Inflammatory macrophage treated with lipopolysaccharide for 1 hour (primary cell): ENCODE measurements around the gene CCNF.
"Not testable (repeated sequence)": the region's sequence is repeated elsewhere in the genome, so short reads cannot be mapped to it uniquely, and the experiment has no call there.

ENCODE experiments used
- DNase-seq, 2 donors: peaks; one replicate each; pipeline ENCODE4 v3.0.0-alpha.2; 2020 to 2022

Gene CCNF

DNA sequence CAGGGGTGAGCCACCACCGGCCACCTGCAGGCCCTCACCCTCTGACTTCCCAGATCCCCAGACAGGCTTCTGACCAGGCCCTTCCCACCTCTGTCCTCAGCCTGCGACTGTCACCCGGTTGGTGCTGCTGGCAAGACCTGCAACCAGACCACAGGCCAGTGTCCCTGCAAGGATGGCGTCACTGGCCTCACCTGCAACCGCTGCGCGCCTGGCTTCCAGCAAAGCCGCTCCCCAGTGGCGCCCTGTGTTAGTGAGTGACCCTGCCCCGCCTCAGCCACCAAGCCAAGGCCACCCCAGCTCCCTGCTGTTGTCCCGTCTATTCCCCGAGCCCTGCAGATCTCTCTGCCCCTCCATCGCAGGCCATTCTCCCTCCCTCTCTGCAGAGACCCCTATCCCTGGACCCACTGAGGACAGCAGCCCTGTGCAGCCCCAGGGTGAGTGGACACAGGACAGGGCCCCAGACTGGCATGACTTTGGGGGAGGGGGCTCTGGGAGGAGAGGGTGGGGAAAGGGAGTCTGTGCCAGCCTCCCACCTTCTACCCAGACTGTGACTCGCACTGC is 43.7 kb downstream of the CCNF start:
- DNase-seq: no peak

DNA sequence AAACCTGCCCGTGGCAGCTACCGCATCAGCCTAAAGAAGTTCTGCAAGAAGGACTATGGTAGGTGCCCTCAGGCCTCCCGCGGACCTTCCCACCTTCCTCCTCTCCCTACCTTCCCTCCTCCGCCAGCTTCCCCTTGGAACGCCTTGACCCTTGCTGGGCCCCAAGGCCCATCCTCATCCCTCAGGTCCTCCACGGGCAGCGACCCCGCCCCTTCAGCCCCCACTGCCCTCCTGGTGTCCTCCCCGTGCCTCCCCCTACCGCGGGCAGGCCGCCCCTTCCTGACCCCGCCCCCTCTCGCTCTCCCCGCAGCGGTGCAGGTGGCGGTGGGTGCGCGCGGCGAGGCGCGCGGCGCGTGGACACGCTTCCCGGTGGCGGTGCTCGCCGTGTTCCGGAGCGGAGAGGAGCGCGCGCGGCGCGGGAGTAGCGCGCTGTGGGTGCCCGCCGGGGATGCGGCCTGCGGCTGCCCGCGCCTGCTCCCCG is 44.2 kb downstream of the CCNF start:
- DNase-seq: no peak

DNA sequence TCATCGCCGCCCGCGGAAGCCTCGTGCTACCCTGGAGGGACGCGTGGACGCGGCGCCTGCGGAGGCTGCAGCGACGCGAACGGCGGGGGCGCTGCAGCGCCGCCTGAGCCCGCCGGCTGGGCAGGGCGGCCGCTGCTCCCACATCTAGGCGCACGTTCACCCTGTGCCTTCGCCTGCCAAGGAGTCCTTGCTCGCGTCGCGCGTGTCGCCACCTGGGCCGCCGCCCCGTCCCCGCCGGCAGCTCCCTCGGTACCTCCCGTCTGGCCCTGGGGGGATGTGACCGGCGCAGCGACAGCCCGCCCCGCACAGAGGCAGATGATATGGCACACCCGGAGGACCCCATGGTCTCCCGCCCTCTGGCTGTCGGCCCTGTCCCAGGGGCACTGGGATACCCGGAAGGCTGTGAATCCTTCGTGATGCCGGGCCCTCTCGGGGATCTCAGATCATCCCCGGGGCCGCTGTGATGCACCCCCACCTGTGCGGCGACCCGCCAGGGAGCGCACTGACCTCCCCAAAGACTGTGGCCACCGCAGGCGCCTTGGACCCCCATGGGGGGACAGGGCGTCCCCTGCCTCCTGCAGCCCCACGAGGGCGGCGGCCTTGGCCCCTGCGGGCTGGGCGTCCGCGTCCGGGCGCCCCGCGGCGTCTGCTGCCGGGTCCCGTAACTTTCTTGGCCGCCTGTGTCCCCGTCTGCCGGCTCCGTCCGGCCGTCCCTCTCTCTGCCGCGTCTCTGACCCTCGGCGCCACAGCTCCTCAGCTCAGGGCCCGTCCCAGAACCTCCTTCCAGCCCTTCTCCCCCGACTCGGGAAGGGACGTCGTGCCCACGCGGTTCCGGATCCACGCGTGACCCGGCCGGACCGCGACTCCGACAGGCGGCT is 45.0 kb downstream of the CCNF start:
- DNase-seq: peak in 1 of 2 donors; percentile 40

DNA sequence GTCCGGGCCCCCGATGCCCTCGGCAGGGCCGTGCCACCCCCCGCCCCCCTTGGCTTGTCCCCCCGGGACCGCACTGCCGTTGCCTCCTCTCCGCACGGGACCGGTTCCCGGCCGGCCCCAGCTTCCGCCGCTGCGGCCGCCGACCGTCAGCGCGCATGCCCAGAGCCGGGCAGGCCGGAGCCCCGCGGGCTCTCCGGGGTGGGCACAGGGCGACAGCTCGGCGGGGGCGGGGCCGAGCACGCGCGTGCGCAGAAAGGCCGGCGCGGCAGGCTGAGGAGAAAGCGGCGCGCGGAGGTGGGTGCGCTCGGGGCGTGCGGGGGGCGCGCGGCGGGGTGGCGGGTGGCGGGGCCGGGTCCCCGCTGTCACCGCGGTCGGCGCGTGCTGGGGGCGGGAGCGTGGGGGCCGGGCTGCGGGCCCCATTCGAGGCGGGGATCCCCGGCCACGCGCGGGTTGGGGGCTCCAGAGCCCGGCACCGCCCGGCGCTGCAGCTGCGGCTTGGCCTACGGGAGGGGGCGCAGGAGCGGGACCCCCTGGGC is 45.7 kb downstream of the CCNF start, which contains the start of gene TBC1D24:
TSS of gene TBC1D24 (plus strand) at position 251 of the 536 bp plus-strand sequence. CDS start 21,022 bp downstream, outside the sequence.
- DNase-seq: peak; percentile 75 to 88

DNA sequence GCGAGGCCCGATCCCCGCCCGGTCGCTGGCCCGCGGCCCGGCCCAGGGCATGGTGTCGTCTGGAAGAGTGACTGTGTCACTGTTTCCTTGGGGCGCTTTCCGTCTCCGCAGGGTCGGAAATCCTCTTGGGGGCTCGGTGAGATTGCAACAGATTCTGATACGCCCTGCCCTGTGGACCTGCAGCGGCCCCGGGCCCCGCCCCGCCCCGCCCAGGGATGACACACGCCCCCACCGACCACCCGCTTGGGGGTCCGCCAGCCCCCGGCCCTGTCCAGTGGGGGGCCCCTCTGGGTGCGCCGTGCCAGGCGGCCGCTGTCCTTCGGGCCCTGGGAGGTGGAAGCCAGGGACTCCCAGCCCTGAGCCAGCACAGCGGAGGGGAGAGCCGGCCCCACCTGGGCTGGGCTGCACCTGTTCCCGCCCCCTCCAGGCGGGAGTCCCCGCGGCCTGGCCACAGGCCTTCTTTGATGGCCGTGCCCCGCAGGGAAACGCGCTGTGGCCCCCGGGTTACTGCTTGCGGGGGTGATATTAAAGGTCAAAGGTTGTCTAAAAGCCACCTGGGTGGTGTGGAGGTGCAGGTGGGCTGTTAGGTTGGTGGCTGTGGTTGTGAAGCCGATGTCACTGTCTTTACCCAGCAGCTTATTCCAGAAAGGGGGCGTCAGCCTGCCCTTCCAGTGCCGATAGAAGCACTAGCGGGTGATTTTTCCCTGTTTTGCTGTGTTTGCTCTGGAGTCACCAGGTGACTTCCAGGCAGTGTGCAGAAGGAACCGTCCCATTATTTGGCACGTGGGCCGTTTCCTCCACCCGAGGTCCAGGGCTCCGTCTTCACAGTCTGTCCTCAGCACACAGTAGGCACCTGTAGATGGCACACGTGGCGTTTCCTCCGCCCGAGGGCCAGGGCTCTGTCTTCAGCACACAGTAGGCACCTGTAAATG is 46.4 kb downstream of the CCNF start:
- DNase-seq: no peak

DNA sequence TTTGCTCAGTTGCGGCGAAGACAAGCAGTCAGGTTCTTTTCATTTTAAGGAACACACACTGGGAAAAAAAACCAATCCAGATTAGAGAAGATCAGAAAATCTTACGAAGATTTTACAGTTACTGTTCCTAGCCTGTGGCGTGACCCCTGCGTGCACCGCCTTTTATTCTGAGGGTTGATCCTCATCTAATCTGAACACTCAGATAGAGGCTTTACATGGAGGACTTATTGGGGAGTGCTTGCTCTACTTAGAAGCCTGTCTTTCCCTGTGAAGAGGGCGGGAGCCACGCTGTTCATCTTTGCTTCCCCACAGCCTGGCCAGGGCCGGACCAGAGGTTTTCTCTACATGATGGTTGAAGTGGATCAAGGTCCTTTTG is 47.1 kb downstream of the CCNF start:
- DNase-seq: no peak

DNA sequence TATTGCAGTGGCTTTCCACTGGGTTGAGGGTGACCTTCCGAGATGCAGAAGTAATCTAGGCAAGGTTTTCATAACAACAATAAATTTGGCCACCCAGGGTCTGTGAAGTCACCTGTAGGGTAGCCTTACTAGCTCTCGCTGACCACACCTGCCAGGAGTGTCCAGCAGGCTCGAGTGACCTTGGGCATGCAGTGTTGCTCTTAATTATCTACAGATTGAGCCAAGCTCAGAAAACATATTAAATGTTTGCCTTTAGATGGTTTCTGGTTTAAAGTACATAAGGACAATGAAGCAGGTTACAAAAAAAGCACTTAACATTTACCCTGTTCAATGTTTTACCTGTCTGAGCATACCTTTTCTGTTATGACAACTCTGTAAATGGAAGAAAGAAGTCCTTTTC is 47.5 kb downstream of the CCNF start:
- DNase-seq: no peak

DNA sequence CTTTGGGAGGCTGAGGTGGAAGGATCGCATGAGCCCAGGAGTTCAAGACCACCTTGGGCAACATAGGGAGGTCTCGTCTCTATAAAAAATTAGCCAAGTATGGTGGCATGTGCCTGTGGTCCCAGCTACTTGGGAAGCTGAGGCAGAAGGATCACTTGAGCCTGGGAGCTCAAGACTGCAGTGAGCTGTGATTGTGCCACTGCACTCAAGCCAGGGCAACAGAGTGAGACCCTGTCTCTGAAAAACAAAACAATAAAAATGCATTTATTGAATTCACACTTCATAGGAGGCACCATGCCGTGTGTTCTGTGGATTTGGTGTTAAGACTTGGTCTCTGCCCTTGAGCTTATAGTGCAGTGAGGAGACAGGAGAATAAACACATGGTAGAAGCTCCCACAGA is 48.1 kb downstream of the CCNF start:
- DNase-seq: no peak

DNA sequence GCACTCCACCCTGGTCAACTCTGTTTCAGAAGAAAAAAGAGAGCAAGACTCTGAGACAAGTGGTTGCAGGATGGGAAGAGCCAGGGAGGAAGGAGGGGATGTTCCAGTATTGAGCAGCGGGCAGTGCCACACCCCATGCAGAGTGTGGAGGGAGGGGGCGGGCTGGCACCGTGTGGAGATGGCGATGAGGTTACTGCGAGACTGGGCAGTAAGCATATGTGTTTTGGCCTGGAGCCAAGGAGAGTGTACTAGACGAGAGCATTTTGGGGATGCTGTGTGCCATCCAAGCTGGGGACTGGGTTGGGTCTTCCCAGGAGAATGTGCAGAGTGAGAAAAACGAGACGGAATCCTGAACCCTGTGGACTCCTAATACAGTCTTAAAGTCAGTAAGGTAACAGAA is 49.0 kb downstream of the CCNF start:
- no peak for DNase-seq

DNA sequence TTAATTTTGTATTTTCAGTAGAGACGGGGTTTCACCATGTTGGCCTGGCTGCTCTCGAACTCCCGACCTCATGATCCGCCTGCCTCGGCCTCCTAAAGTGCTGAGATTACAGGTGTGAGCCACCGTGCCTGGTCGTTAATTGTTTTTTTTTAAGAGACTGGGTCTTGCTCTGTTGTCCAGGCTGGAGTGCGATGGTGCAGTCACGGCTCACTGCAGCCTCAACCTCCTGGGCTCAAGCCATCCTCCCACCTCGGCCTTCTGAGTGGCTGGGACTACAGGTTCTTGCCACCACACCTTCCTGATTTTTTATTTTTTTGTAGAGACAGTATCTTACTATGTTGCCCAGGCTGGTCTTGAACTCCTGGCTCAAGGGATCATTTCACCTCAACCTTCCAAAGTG is 50.7 kb downstream of the CCNF start:
- not testable (repeated sequence) for DNase-seq

DNA sequence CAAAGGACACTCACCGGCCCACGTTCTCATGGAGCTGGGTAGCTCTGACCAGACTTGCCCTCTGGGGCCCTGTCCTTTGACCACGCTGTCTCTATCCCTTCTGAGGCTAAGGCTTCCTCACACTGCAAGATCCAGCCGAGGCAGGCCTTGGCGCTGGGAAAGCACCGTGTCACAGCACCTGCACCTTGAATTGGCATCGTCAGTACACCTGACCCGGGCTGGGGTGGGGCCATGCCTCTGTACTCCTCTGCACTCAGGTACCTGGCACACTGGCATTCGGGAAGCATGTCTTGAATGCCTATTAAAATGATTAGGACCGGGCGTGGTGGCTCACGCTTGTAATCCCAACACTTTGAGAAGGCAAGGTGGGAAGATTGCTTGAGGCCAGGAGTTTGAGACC is 51.7 kb downstream of the CCNF start:
- DNase-seq: no peak

DNA sequence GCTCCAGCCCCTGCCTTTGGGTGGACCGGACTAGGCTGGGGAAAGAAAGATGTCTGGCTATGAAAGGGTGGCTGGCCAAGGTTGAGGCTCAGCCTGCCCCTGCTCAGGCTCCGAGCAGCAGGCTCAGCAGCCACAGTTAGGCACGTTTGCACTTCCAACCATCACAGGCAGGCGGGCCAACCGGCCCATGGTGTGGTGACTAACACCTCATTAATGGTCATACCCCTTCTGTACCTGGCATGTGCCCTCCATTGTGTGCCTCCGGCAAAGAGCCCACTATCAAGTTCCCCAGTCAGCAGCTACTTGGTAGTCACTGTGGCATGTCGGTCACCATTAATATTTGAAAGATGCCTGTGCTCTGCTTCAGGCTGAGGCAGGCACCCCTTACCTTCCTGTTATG is 52.4 kb downstream of the CCNF start:
- DNase-seq: no peak

DNA sequence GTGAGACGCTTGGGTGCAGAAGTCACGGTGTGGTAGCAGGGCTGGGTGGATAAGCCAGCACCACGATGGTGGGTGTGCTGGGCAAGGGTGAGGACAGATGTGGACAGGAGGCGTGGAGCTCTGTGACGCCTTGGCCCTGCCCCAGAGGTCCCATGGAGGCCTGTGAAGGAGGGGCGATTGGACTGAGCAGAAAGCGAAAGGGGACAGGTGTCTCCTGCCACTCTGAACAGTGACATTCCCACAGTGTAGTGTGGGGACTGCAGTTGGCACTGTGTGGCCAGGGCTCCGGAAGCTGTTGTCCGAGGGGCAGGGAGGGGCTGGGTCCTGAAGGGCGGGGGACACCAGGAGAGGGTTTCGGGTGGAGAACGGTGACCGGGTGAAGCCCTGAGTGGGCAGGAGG is 53.0 kb downstream of the CCNF start:
- DNase-seq: no peak

DNA sequence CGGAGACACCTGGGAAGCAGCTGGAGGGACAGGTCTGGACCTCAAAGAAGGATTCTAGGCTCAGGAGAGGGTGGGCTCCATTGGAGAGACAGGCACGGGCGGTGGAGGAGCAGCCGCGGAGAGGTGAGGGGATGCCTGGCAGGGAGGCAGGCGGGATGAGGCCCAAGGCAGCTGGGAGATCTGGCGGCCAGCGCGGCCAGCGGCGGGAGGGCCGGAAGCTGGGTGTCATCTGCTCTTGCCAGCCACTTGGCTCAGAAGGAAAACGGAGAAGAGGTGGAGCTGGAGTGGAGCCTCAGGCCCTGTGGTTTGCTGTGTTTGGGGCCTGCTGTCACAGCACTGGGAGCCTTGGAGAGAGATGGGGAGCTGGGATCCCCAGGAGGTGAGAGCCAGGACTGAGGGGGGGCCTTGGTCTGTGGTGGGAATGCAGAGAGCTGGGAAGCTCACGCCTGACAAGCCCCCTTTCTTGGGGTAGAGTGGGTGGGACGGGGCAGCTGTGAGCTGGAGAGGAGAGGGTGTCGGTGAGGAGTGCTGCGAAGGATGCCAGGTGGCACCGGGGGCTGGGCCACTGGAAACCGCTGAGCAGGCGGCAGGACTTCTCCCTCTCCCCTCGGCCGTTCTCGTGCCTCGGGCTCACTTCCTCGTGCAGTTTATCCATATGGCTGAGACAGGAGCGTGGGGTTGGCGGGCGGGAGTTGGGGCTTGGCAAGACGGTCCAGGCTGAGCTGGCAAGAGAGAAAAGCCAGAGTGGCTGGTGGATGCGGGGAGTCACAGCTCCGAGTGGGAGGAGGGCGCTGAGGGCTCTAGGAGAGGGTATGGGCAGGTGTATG is 53.7 kb downstream of the CCNF start:
- DNase-seq: no peak

DNA sequence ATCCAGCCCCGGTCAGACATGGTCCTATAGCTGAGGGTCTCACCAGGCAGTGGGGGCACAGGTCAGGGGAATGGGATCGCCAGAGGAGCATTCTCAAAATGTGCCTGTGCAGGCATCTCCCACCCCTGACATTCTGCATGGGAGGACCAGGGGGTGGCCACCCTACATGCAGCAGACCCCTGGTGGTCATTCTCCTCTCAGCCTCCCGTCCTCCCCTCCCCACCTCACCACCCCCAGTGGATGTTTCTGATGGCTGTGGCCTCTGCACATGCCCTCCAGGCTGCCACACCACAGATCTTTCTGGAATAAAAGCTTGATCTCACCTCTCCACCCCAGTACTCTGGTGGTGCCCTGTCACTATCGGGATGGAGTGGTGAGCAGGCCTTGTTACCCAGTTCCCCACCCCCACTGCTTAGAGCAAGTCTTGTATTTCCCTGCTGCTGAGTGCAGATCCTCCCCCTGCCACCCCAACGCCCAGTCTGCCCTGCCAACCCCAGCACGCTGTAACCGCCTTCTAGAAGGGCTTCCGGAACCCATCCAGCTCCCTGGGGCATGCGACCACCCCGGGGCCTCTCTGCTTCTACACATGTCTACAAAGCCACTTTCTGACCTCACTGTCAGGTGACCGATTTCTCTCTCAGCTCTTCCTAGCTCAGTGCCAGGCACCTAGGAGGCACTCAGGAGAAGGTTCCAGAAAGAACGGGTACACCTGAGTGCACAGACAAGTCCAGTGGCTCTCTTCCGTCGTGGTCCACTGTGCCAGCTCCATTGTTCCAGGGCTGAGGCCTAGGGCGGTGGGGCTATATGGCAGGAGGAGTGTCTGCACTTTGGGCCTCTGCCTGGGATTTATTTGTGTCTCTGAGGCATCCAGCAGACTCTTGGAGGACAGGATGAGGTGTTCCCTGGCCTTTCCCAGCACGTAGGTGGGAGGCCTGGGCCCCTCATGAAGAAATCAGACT is 55.0 kb downstream of the CCNF start:
- DNase-seq: no peak

DNA sequence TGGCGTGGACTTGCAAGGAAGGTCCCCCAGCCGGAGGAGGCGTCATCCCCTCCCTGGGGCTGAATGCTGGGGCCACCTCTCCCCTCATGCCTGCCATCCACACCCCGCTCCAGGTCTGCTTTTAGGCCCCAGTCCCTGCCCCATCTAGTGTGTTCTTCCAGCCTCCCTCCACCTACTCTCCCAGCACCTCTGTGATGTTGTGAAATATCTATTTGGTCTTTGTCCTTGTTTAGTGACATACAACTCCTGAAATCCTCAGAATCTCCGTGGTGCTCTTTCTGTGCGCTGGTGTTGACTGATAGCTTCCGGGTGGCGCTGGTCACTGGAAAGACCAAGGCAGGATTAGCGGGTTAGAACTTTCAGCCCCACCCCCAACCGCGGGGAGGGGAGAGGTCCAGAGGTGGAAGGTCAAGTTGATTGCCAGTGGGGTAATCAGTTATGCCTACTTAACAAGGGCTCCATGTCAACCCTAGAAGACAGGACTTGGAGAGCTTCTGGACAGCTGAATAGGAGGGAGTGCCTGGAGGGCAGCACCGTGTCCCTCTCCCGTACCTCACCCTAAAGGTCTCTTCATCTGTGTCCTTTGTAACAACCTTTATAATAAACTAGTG is 55.8 kb downstream of the CCNF start:
- no peak for DNase-seq

DNA sequence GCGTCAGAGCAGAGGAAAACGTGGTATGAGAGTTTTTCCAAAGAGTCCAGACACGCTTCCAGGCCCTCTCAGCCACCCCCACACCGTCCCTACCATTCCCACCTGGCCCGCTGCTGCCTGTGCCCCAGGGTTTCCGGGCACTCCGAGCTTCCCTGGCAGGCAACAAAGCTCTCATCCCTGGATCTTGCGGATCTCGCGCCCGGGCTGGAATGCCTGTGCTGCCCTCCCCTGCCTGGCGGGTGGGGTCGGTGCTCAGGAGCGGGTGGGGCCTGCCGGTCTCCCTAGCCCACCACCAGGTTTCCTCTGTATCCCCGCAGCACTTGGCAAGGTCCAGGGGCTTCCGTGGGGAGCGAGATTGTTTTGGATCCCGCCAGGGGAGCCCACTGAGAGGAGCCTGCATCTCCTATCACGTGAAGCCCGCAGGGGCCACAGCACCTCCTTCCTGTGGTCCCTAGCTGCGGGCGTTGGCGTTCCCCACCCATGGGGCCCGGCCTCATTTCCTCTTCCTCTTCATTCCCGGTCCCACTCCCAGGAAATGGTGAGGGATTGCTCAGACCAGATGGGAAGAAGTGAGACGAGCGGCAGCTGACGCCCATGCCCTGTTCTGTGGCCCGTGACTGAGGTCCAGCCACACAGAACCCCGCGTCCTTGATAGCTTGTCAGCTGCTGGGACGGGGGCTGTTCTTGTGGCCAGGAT is 56.7 kb downstream of the CCNF start:
- DNase-seq: no peak

DNA sequence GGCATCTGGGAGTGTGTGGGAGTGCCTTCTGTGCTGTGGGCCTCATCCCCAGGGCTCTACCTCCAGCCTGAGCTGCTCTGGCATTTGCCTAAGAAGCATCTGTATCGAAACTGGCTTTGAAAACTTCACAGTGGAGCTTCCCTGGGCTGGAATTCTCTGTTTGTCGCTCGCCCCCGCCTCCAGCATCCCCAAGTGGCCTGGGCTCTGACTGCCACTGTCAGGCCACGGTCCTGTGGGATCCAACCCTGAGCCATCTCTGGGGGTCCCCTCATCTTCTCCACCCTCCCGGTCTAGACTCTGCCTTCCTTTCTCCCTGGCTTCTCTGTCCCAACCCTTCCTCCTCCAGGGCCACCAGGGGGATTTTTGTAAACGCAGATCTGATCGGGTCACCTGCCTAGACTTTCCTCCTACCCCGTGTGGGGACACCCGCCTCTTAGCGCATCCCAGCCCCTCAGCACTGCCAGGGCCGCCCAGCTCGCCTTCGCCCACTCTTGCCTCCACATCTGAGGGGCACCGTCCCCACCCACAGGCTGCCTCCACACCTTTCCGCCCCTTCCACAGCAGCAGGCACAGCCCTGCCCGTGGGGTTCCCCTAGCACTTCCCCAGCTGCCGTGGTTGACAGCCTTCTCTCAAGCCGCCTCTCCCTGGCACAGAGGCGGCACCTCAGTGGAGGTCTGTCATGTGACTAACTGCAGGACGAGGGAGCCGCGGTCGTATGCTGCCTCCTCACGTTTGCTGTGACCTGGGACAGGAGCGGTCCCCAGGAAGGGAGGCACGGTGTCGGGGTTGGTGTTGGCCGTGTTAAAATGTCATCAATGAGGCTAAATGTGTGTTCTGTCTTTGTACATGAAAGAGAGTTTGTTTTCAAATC is 57.6 kb downstream of the CCNF start:
- peak; percentile 60 to 78 for DNase-seq

DNA sequence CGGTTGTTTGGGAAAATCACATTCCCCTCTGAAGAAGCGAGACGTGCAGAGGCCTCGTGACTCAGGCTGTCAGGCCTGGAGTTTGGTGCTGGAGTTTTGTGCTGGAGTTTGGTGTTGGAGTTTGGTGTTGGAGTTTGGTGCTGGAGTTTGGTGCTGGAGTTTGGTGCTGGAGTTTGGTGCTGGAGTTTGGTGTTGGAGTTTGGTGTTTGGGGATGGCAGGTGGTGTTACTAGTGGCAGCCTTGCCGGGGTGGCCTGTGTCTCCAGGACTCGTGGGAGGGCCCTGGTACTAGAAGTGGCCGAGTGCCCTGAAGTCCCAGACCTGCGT is 58.2 kb downstream of the CCNF start:
- DNase-seq: no peak
